Stimulated activated CD4-positive, alpha-beta T cell treated with anti-CD3 and anti-CD28 coated beads, Interleukin-1b, Interleukin-23, amount 100 ng/mL, for 1 hour (primary cell): Measurements from ENCODE around the gene GDPD1.
"Not testable (repeated sequence)": the region's sequence is repeated elsewhere in the genome, so short reads cannot be mapped to it uniquely, and the experiment has no call there.

ENCODE experiments used
- DNase-seq, 2 donors: peaks; one replicate each; pipeline ENCODE4 v3.0.0-alpha.2; 2020; ENCODE audit warnings: low read depth in 2 of 2

GDPD1 gene

GRCh38 chr17:59244081-59244480 lies 23.8 kb downstream of the GDPD1 start:
- no peak for DNase-seq

GRCh38 chr17:59254742-59255141 lies 34.4 kb downstream of the GDPD1 start:
- DNase-seq: no peak

- DNase-seq: no peak
Measured at GRCh38 chr17:59257101-59257500, 36.8 kb downstream of the GDPD1 start.

- DNase-seq: no peak
Measured at GRCh38 chr17:59260722-59261121, 40.4 kb downstream of the GDPD1 start.

GRCh38 chr17:59266745-59267144 lies 46.4 kb downstream of the GDPD1 start:
- no peak for DNase-seq

- no peak for DNase-seq
Measured at GRCh38 chr17:59267776-59268175, 47.5 kb downstream of the GDPD1 start.

- DNase-seq: no peak
Measured at GRCh38 chr17:59275618-59276017, 55.3 kb downstream of the GDPD1 start.

GRCh38 chr17:59277031-59277430 lies 56.7 kb downstream of the GDPD1 start:
- no peak for DNase-seq

- no peak for DNase-seq
Measured at GRCh38 chr17:59278406-59278805, 58.1 kb downstream of the GDPD1 start.

- no peak for DNase-seq
Measured at GRCh38 chr17:59284317-59284716, 64.0 kb downstream of the GDPD1 start.

GRCh38 chr17:59287452-59287851 lies 67.1 kb downstream of the GDPD1 start:
- no peak for DNase-seq

GRCh38 chr17:59287891-59288290 lies 67.6 kb downstream of the GDPD1 start:
- no peak for DNase-seq

GRCh38 chr17:59289981-59290301 lies 69.6 kb downstream of the GDPD1 start:
- DNase-seq: no peak

GRCh38 chr17:59290302-59290998 lies 70.1 kb downstream of the GDPD1 start:
- DNase-seq: not testable (repeated sequence)

GRCh38 chr17:59292174-59292523 lies 71.8 kb downstream of the GDPD1 start:
- no peak for DNase-seq

- DNase-seq: no peak
Measured at GRCh38 chr17:59296190-59296589, 75.9 kb downstream of the GDPD1 start.

GRCh38 chr17:59298521-59298920 lies 78.2 kb downstream of the GDPD1 start:
- DNase-seq: no peak

- DNase-seq: no peak
Measured at GRCh38 chr17:59299400-59300092, 79.2 kb downstream of the GDPD1 start.

- DNase-seq: no peak
Measured at GRCh38 chr17:59300941-59301340, 80.6 kb downstream of the GDPD1 start.

GRCh38 chr17:59304811-59305210 lies 84.5 kb downstream of the GDPD1 start:
- no peak for DNase-seq

- DNase-seq: no peak
Measured at GRCh38 chr17:59310263-59310920, 90.1 kb downstream of the GDPD1 start.

- DNase-seq: no peak
Measured at GRCh38 chr17:59311051-59311468, 90.7 kb downstream of the GDPD1 start.

GRCh38 chr17:59311521-59311920 lies 91.2 kb downstream of the GDPD1 start:
- not testable (repeated sequence) for DNase-seq
